GM18868 (cell line): ENCODE results near the gene DPPA3.
"Not testable (repeated sequence)": the region's sequence is repeated elsewhere in the genome, so short reads cannot be mapped to it uniquely, and the experiment has no call there.

ENCODE experiments used
- ATAC-seq: cut with Tn5 transposase; IDR thresholded peaks from one replicate; pipeline ENCODE4 v1.9.1; 2021; ENCODE audit warnings: mild to moderate bottlenecking, moderate library complexity; ENCODE audit not compliant: unreplicated experiment

Gene DPPA3

DNA sequence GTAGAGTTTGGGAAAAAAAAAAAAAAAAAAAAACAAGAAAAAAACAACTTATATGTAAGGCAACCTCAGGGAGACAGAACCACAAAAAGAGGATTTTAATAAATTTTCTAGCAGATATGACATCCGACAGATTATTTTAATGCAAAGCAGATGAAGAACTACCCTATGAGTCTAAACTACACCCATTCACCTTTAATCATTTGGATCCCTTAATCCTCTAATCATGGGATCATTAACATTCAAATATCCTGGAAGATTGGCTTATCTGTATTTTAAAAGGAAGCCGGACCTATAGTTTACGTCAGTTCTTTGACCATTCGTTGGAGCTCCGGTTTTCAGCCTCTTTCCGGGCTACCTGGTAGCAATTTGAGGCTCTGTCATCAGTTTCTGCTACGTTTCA lies at the start of gene DPPA3:
TSS of gene DPPA3 (plus strand) at position 301 of the 400 bp plus-strand sequence. CDS start 138 bp downstream, outside the sequence.
- no peak for ATAC-seq

DNA sequence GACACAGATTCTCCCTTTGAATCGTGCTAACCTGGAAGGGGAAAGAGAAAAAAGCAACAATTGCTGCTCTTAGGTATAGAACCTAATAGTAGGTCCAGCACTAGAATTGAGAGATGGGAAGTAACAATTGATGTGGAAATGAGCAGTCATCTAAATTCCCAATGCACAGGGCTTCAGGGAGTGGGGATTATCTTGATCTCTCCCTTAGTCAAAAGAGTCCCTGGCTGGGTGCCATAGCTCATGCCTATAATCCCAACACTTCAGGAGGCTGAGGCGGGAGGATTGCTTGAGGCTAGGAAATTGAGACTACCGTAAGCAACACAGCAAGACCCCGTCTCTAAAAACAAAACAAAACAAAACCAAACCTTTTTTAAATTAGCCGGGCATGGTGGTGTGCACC lies 49.5 kb upstream of the DPPA3 start:
- ATAC-seq: no peak

- ATAC-seq: no peak
Measured at GRCh38 chr12:7666595-7666994, 44.6 kb upstream of the DPPA3 start.

- ATAC-seq: no peak
Measured at GRCh38 chr12:7667125-7667524, 44.1 kb upstream of the DPPA3 start.

- ATAC-seq: no peak
Measured at GRCh38 chr12:7668171-7668570, 43.1 kb upstream of the DPPA3 start.

DNA sequence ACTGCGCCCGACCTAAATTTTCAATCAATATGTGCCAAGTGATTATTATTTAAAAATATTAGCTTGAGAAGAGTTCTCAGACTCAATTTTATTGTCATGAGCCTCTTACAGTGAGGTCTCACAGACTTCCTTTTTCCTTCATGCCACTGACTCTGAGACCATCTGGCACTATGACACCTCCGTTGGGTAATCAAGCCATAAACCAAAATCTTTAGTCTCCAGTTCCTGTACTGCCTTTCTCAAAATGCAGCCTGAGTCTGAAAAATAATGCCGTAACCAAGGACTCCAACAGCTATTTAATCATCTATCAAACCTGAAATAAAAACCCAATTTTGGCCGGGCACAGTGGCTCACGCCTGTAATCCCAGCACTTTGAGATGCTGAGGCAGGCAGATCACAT lies 35.8 kb upstream of the DPPA3 start:
- ATAC-seq: not testable (repeated sequence)

GRCh38 chr12:7677432-7677888 lies 33.8 kb upstream of the DPPA3 start:
- ATAC-seq: not testable (repeated sequence)

GRCh38 chr12:7678744-7679143 lies 32.5 kb upstream of the DPPA3 start:
- no peak for ATAC-seq

DNA sequence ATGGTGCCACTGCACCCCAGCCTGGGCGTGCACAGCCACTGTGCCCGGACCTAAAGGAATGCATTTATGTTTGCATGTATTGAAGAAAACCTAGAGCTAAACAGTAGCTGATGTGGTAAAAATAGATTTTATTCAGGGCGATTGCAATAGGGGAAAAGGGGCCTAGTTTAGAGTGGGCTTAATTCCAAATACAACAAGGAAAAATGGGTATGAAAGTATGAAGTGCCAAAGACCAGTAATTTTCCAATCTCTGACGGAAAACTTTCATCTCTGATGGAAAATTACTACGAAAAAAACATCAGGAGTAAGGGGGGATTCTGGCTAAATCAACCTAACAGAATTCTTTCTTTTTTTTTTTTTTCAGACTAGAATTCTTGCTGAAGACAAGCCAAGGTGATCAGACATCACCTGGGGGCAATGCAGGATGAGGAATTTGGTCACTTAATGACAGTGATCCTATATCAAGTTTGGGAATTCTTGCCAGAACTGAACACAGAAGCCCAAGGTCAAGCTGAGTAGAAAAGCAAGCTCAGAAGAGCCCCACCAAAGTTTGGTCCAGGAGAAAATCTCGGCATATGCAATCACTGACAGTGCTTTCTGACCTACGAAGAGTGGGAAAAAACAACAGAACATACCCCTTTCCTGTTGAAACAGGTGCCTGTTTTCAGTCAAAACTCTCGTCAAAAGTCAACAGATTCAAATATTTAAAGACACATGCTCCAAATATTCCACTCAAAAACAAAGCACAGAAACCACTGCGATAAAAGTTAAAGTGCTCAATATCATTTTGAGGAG lies 31.8 kb upstream of the DPPA3 start:
- no peak for ATAC-seq

GRCh38 chr12:7681535-7681934 lies 29.7 kb upstream of the DPPA3 start:
- no peak for ATAC-seq

DNA sequence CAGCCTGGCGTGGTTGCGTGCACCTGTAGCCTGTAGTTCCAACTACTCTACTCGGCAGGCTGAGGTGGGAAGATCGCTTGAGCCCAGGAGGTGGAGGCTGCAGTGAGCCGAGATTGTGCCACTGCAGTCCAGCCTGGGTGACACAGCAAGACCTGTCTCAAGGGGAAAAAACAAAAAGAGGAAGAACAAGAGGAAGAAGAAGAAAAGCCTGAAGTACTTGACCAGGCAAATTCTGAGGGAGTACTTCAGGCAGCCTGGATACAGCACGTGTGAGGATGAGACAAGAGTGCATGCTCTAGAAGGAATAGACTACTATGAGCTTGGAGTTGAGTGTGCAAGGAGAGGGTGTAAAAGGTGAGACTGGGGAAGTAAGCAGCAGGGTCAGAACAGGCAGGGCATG lies 17.4 kb upstream of the DPPA3 start:
- ATAC-seq: no peak

DNA sequence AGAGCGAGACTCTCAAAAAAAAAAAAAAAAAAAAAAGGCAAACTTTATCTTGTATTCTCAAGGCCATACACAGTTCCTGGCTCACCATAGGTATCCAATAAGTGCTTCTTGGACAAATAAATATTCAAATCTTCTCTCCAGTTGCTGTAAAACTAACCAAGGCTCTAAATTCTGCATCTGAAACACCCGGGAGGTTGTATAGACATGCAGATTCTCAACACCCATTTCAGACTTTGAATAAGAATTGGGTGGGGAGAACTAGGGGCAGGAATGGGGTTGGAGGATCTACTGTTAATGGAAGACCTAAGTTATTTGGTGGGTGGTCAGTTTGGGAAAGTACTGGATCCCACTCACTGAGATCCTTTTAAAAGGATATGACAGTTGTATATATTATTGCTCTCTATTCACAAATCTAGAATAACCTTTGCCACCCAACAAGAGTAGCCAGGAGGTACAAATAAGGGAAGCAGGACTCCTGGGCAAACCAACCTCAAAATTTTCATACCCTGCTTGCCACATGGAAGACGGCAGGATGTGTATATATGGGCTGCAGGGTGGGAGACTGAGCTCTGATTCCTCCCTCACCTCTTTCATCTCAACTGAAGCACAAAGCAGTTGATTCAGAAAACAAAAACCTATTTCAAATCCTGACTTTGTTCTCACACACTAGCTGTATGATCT lies 16.5 kb upstream of the DPPA3 start:
- no peak for ATAC-seq

GRCh38 chr12:7695237-7695560 lies 16.0 kb upstream of the DPPA3 start:
- ATAC-seq: no peak

GRCh38 chr12:7695566-7696197 lies 15.6 kb upstream of the DPPA3 start, which contains the start of gene GDF3:
TSS of gene GDF3 (minus strand) at chr12:7695775. CDS start at chr12:7695728, 47 bp downstream.
- no peak for ATAC-seq

DNA sequence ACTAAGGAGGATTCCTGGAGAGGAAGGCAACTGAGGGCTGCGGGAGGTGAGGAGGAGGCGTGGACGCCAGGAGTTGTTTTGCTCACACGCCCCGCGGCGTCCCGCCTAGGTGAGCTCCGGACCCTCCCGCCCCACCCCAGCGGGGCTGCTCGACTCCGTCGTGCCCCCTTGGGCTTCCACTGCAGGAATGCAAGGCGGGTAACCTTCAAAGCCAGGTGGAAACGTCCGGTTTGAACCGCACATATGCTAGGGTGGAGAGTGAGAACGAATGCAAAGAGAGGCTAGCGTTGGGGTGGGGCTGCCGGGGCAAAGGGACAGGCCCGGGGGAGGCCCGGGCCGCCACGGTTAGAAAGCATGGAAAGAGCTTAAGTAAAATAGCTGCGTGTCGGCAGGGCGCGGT lies 5.4 kb upstream of the DPPA3 start:
- ATAC-seq: no peak

DNA sequence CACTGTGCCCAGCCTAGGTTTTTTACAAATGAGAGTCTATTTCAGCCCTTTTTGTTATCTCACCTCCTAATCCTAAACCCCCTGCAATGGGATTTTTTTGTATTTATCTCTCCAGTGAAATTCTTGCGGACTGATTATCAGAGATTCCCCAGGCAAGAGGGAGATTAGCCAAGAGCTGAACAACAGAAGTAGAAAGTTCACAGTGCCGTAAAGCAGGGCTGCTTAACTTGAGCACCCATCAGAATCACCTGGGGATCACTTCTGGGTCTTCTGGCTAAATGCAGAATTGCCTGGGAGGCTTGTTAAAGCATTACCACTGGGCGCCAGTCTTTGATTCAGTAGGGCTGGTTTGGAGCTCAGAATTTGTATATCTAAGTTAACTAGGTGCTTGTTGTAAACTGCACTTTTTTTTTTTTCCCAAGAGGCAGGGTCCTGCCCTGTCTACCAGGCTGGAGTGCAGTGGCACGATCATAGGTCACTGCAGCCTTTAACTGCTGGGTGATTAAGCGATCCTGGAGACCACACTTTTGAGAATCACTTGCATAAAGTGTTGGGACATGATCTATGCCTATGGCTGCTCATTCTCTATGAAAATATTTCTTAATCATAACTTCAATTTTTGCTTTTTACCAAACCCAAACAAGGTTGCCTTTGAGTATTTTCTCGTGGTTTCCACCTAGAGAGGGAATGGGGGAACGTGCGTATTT lies 1.1 kb upstream of the DPPA3 start:
- ATAC-seq: no peak

DNA sequence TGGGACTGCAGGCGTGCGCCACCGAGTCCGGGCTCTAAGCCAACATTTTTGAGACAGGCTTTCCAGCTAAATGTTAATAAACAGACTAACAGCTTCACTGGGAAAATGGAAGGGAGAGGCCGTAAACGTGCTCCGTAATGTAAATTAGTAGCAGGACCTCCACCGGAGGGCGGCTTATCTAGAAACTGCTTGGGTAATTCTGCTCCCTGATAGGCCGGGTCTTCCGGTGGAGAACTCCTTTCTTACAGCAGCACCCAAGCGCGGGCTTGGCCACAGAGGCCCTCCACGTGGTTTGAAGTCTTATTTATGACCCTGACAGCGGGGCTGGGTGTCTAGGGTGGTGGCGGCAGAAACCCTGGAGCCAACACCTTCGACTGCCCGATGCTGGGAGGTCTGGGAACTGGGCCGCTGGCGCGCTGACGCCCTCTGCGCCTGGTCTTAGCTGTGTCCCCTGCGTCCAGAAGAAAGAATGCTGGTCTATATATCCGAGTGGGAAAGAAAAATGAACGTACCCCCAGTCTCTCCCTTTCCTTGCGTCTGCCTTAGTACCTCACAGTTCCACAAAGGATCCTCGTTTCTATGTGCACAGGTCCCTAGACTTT lies 1.7 kb downstream of the DPPA3 start:
- ATAC-seq: no peak

- no peak for ATAC-seq
Measured at GRCh38 chr12:7716381-7716780, 5.1 kb downstream of the DPPA3 start.

- ATAC-seq: no peak
Measured at GRCh38 chr12:7719946-7720730, 8.9 kb downstream of the DPPA3 start.

DNA sequence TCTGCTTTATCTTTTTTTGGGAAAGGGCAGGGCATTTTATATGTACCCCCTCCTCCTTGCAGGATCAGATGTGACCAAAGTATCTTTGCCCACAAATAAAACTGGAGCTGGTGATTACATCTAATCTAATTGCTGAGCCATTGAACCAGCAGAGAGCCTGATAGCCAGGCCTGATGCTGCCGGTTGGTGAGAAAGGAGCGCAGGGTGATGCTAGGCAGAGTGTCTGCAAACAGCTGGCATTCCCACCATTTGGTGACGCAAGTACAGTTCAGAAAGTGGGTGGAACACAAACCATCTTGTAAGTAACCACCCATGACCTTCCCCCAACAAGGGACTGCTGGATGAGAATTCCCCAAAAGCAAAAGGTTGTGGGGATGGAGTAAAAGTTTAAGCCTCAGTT lies 12.7 kb downstream of the DPPA3 start:
- ATAC-seq: no peak
